Measurements from ENCODE around the gene PRSS50.

PRSS50 gene

GRCh38 chr3:46716461-46717441 lies 918 bp downstream of the PRSS50 start:
- DNase-seq (ENCODE audit: low spot score) = peak; percentile 57
- no peak for TF ChIP-seq CTCF (IDR thresholded peaks at IDR 0.05)

GRCh38 chr3:46715507-46716175 lies 2.0 kb downstream of the PRSS50 start:
- Histone ChIP-seq H3K27ac (no peak overlapping the region), H3K4me3 (no peak overlapping the region)
- peak; percentile 63 for DNase-seq (ENCODE audit: low spot score)
- TF ChIP-seq CTCF (IDR thresholded peaks at IDR 0.05) = no peak

More at GRCh38 chr3:46716461-46717441, 918 bp downstream of the PRSS50 start:
- no peak overlapping the region for H3K27ac ChIP-seq
- H3K4me3 ChIP-seq = no peak overlapping the region

- no peak overlapping the region for H3K27ac ChIP-seq
- no peak for TF ChIP-seq CTCF (IDR thresholded peaks at IDR 0.05)
- peak; percentile 28 for DNase-seq (ENCODE audit: low spot score)
- no peak overlapping the region for H3K4me3 ChIP-seq
These were observed 2.8 kb downstream of the PRSS50 start for GRCh38 chr3:46714728-46715506.

GRCh38 chr3:46713898-46714552 lies 3.6 kb downstream of the PRSS50 start:
- no peak for TF ChIP-seq CTCF (IDR thresholded peaks at IDR 0.05)
- Histone ChIP-seq H3K4me3 (no peak overlapping the region), H3K27ac (no peak overlapping the region)
- DNase-seq (ENCODE audit: low spot score) = peak; percentile 65

GRCh38 chr3:46713050-46713897 lies 4.4 kb downstream of the PRSS50 start:
- DNase-seq (ENCODE audit: low spot score) = peak; percentile 70
- Histone ChIP-seq H3K4me3 (no peak overlapping the region), H3K27ac (no peak overlapping the region)
- no peak for TF ChIP-seq CTCF (IDR thresholded peaks at IDR 0.05)
